HG03280 (cell line): ENCODE results near the gene ABCC10.
"Not testable (repeated sequence)": the region's sequence is repeated elsewhere in the genome, so short reads cannot be mapped to it uniquely, and the experiment has no call there.

Experiments
- ATAC-seq: cut with Tn5 transposase; IDR thresholded peaks from one replicate; pipeline ENCODE4 v1.9.1; 2021; ENCODE audit warnings: mild to moderate bottlenecking, moderate library complexity; ENCODE audit not compliant: unreplicated experiment

The ABCC10 gene

GRCh38 chr6:43427406-43428111 lies at the start of gene ABCC10:
Gene ABCC10, plus strand, starts transcription at chr6:43427541. Its CDS starts 438 bp downstream, at chr6:43427979.
- peak; percentile 91 for ATAC-seq

- no peak for ATAC-seq
These were observed 49.6 kb upstream of the ABCC10 start for GRCh38 chr6:43377710-43378229.

GRCh38 chr6:43378631-43379030 lies 48.7 kb upstream of the ABCC10 start:
- ATAC-seq = no peak

- not testable (repeated sequence) for ATAC-seq
These were observed 46.5 kb upstream of the ABCC10 start for GRCh38 chr6:43380858-43381257.

- ATAC-seq = no peak
These were observed 44.2 kb upstream of the ABCC10 start for GRCh38 chr6:43383021-43383667.

GRCh38 chr6:43386492-43386891 lies 40.8 kb upstream of the ABCC10 start:
- no peak for ATAC-seq

- ATAC-seq = no peak
These were observed 37.5 kb upstream of the ABCC10 start for GRCh38 chr6:43389730-43390295.

- ATAC-seq = not testable (repeated sequence)
These were observed 36.4 kb upstream of the ABCC10 start for GRCh38 chr6:43390753-43391439.

GRCh38 chr6:43391440-43392031 lies 35.8 kb upstream of the ABCC10 start:
- ATAC-seq = no peak

GRCh38 chr6:43393133-43393532 lies 34.2 kb upstream of the ABCC10 start:
- ATAC-seq = not testable (repeated sequence)

GRCh38 chr6:43393602-43394001 lies 33.7 kb upstream of the ABCC10 start:
- no peak for ATAC-seq

GRCh38 chr6:43394982-43395381 lies 32.4 kb upstream of the ABCC10 start:
- no peak for ATAC-seq

GRCh38 chr6:43395776-43396175 lies 31.6 kb upstream of the ABCC10 start:
- ATAC-seq = no peak

GRCh38 chr6:43396408-43397149 lies 30.8 kb upstream of the ABCC10 start:
- no peak for ATAC-seq

- no peak for ATAC-seq
These were observed 27.3 kb upstream of the ABCC10 start for GRCh38 chr6:43399932-43400487.

- ATAC-seq = no peak
These were observed 25.6 kb upstream of the ABCC10 start for GRCh38 chr6:43401730-43402129.

GRCh38 chr6:43402820-43403219 lies 24.5 kb upstream of the ABCC10 start:
- ATAC-seq = no peak

- ATAC-seq = no peak
These were observed 22.0 kb upstream of the ABCC10 start for GRCh38 chr6:43405354-43405753.

GRCh38 chr6:43407296-43407695 lies 20.0 kb upstream of the ABCC10 start:
- ATAC-seq = no peak

- no peak for ATAC-seq
These were observed 19.1 kb upstream of the ABCC10 start for GRCh38 chr6:43408259-43408658.
